OCI-M2 (cell line): ENCODE data around the gene SEBOX.

ENCODE experiments used
- DNase-seq: peaks from one replicate; lab custom pipeline; 2025; ENCODE audit not compliant: unreplicated experiment; lab: John Stamatoyannopoulos, UW

The SEBOX gene

DNA sequence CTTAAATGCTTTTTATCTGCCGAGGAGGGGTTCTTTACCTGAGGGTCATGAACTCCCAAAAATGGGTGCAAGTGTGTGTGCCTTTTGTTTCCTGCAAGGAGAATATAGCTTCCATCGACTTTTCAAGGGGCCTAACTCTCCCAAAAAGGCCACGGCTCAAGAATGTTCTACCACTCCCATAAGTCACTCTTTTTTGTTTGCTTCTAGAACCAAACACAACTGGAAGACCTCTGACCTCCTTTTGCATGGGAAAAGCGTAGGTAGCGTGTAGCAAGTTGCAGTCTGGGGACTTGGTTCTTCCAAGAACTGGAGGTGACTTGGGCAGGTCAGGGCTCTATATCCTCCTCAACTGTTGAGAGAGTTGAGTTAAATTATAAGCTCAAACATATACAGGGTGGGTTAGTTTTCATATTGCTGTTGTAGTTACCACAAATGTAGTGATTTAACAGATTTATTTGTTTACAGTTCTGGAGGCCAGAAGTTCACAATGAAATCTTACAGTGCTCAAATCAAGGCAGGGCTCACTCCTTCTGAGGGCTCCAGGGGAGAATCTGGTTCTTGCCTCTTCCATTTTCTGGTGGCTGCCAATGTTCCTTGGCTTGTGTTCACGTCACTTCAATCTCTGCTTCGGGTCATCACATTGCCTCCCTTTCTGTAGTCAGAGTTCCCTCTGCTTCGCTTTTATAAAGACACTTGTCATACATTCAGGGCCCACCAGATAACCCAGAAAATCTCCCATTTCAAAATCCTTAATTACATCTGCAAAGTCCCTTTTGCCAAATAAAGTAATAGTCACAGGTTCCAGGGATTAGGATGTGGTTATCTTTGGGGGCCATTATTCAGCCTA lies 44.6 kb downstream of the SEBOX start:
- DNase-seq: no peak

DNA sequence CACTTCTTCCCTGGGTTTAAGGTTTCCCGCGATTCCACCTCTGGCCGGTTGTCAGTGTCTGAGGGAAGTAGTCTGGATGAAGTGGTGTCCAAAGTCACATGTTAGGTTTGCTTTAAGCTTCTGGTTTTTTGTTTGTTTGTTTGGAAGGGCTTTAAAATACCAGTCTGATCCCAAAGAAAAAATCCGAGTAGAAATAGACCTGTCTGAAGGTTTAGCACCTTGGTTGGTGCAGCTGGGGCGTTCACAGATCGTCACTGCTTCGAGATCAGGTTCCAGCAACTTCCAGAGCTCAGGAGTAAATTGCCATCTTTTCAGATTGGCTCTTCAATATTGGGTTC lies 45.4 kb downstream of the SEBOX start:
- DNase-seq: no peak

DNA sequence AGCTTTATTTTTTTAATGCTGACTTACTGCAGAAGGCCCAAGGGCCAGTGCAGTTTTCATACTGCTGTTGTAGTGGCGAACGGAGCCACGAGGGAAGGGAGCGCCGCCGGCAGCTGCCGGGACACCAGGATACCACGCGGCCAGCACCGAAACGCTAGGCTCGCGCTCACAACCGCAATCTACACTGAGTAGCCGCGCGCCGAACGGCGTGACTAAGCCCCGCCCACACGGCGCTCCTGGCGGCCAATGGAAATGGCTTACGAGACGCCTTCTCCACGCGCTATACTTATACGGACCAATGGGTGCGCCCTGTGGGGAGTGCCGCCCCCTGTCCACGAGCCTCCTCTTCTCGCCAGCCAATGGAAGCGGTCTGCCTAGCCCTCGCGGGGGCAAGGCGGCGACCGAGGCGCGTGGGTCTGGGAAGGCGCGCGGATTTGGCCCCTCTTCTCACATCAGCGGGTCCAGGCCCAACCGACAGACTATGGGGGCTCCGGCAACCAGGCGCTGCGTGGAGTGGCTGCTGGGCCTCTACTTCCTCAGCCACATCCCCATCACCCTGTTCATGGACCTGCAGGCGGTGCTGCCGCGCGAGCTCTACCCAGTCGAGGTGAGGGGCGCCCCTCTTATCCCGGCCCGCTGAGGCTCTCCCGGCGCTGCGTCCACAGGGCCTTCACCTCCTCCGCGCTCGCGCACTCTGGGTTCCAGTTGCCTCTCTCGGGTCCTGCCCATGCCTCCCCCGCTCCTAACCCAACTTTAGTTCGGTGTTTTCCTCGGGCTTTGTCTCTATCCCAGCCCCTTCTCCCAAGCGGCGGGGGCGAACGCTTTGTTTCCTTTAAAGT lies 46.0 kb downstream of the SEBOX start, which contains the start of gene TMEM97:
TMEM97 (plus strand) TSS at position 442 of the 839 bp plus-strand sequence; CDS start at position 482, 40 bp downstream.
- DNase-seq: peak; percentile 55

DNA sequence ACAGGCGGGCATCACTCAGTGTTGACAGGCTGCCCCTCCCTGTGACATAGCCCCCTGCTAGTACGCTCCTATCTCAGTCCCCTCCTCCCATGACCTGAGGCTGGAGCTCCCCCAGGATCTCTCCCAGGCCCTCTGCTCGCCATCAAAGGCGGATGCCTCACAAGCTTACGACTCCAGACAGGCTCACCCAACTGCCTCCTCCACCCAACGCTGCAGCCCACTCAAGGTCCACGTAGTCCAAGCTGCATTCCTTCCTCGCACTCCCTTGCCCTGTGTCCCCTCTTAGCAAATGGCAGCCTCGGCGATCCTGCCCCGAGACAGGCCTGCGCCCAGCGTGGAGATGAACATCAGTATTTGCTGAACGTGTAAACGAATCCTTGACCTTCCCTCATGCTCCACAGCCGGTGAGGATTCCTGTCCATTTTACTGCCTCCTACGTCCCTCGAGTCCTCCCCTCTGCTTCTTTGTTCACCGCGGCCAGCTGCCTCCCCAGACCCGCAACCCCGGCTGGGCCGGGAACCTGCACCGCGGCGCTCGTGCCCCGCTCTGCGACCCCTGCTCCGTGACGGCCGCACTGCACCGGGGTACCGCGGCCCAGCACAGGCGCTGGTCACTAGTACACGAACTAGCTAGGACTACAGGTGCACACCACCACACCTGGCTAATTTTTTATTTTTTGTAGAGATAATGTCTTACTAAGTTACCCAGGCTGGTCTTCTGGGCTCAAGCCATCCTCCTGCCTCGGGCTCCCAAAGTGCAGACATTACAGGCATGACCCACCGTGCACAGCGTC lies 46.8 kb downstream of the SEBOX start:
- DNase-seq: no peak

DNA sequence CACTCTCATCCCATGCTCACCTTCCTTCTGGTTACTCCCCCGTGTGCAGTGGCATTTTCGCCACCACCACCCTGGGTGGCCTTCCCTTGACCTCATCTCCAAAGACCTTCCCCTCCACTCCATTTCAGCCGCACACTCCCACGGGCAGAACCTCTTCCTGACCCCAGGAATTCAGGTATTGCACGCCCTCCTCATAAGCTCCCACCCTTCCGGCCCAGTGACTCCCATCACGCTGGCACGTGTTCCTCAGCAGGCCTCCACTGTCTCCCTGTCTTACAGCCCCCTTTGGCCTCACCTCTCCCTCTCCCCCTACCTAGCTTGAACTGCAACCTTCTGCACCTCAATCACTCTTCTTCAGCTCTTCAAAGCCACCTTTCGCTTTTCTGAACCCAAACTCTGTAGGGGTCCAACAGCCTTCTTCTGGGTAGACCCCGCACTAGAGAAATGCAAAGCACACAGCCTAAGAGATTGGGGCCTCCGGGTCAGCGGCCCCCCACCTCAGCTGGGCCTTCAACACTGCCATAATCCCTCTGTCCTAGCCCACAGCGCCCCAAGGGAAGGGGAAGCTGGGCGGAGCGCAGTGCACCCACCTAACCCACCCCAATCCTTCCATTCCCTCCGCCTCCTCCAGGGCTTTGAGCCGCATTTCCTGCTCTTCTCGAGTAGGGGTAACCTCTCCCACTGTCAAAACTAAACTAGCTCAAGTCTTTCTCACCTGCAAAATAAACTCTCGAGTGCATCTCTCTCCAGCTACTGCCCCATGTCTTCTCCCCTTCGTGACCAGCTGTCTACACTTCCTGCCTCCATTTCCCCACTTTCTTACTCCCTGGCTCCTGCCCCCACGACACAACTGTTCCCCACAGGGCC lies 47.7 kb downstream of the SEBOX start:
- no peak for DNase-seq

DNA sequence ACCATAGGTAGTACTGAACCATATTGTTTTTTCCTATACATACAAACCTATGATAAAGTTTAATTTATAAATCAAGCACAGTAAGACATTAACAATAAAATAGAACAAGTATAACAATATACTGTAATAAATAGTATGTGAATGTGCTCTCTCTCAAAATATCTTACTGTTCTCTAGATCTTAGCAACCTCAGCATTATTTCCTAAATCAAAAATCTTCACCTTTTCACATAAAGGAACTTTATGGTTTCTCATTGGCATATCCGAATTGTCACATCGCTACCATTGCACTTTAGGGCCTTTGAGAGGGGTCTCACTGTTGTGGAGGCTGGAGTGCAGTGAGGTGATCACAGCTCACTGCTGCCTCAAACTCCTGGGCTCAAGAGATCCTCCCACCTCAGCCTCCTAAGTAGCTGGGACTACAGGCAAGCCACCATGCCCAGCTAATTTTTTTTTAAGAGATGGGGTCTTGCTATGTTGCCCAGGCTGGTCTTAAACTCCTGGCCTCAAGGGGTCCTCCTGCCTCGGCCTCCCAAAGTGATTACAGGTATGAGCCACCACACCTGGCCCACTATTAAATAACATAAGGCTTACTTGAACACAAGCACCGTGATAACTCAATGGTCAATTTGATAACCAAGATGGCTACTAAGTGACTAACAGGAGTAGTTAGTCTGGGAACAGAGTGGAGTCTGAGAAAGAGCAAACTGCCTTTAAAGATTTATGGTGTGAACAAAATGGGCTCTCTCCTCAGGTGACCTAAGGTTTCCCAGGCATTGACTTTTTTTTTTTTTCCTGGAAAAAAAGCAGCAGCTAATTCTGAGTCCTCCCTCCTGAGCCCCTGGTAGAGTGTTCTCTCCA lies 48.9 kb downstream of the SEBOX start:
- DNase-seq: no peak

DNA sequence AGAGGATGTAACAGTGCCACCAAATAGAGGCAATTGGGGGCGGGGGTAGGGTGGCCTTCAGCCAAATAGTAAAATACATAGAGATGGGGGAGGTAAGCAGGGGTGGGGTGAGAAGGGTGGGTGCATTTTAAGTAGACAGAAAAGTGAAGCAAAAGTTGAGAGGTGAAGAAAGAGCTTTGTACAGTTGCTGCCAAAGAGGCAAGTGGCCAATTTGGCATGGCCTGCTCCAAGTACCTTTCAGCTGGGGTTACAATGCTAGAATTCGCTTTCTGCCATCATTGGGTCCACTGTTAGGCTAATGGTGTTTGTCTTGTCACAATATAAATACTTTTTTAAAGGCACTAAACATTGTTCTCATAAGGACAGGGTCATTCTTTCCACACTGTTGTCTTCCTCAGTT lies 51.2 kb downstream of the SEBOX start:
- no peak for DNase-seq
